HG02642 (cell line): ENCODE results near the gene CNOT9.
"Not testable (repeated sequence)": the region's sequence is repeated elsewhere in the genome, so short reads cannot be mapped to it uniquely, and the experiment has no call there.

Experiments used
- ATAC-seq: cut with Tn5 transposase; IDR thresholded peaks from one replicate; pipeline ENCODE4 v1.9.1; 2021; ENCODE audit warnings: mild to moderate bottlenecking; ENCODE audit not compliant: unreplicated experiment, poor library complexity

CNOT9 gene, protein sequence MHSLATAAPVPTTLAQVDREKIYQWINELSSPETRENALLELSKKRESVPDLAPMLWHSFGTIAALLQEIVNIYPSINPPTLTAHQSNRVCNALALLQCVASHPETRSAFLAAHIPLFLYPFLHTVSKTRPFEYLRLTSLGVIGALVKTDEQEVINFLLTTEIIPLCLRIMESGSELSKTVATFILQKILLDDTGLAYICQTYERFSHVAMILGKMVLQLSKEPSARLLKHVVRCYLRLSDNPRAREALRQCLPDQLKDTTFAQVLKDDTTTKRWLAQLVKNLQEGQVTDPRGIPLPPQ

GRCh38 chr2:218568190-218569037 is at the start of gene CNOT9, which contains the start of gene USP37:
TSS of gene CNOT9 (plus strand) at chr2:218568839. CDS start at chr2:218568955, 116 bp downstream.
TSS of gene USP37 (minus strand) at chr2:218568351. CDS start at chr2:218558653, 9,698 bp downstream.
- ATAC-seq, result peak; percentile 87

DNA sequence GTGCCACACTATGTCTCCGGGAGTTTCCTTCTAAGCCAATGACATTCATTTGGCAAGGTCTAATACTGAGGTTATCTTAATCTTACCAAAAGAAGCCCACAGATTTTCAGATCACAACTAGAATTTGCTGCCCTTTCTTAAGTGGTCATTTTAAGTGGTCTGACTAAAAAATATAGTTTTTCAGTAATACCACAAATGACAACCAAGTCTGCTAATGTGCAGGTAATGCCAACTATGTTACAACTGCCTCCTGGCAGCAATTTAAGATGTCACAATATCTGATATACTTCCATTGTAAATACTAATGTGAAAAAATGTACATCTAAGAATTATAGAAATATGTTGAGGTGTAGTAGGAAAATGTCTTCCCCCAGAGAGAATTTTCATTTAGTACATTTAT is 49.8 kb upstream of the CNOT9 start:
- ATAC-seq, result no peak

DNA sequence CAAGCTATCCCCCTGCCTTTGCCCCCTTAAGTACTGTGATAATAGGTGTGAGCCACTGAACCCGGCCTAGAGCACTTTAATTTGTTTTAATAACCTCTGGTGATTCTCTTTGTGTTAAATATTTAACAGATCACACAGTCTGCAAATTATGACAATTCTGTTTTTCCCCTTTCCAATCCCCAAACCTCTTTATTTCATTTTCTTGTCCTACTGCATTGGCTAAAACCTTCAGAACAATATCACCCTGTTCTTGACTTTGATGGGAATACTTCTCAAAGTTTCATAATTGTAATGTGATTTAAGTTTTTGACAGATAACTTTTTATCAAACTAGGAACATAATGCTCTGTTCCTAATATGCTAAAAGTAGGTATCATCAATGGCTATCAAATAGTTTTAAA is 45.0 kb upstream of the CNOT9 start:
- ATAC-seq, result no peak

GRCh38 chr2:218528409-218528808 is 40.2 kb upstream of the CNOT9 start:
- not testable (repeated sequence) for ATAC-seq

- no peak for ATAC-seq
Measured at GRCh38 chr2:218529990-218530389, 38.6 kb upstream of the CNOT9 start.

DNA sequence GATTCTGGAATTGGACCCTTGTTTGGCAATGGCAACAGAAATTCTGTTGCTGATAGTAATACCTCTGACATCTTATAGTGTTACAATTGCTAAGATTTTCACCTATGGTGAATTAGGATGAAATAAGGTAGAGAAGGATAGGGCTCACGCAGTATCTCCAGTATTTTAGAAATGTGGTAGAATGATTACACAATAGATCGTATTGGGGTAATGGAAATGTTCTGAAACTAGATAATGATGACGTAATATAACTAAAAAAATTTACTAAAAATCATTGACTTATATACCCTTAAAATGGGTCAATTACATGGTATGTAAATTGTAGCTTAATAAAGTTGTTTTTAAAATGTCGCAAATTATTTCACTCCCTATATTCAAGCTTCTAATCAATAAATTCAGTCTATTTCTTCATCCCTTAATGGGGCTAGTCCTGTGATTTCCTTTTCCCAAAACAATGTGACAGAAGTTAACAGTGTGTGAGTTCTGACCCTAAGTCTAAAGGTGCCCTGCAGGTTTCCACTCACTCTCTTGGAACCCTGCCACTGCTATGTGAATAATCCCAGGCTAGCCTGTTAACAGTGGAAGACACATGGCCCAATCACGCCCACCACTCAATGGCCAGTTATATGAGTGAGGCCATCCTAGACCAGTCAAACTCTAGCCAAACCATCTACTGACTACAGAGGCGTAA is 31.7 kb upstream of the CNOT9 start:
- no peak for ATAC-seq

- ATAC-seq, result no peak
Measured at GRCh38 chr2:218540015-218540414, 28.6 kb upstream of the CNOT9 start.

- no peak for ATAC-seq
Measured at GRCh38 chr2:218546012-218546411, 22.6 kb upstream of the CNOT9 start.

- ATAC-seq, result no peak
Measured at GRCh38 chr2:218547511-218547910, 21.1 kb upstream of the CNOT9 start.

DNA sequence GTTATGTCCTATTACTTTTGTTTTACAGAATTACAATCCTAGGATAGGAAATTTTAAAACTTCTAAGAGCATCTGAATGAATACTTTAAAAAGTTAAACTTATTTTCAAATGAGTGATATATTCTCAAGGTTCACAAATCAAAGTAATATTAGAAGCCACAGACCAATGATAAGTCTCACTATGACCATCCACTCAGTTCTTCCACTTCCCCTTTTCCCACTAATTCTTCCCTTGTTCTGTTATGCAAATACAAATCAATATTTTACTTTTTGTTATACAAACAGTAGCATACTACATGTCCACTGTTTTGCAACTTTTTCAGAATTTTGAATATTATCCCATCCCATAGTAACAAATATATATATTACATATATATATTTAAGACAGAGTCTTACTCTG is 20.7 kb upstream of the CNOT9 start:
- ATAC-seq, result no peak

GRCh38 chr2:218554225-218554624 is 14.4 kb upstream of the CNOT9 start:
- not testable (repeated sequence) for ATAC-seq

- ATAC-seq, result no peak
Measured at GRCh38 chr2:218555527-218555926, 13.1 kb upstream of the CNOT9 start.

DNA sequence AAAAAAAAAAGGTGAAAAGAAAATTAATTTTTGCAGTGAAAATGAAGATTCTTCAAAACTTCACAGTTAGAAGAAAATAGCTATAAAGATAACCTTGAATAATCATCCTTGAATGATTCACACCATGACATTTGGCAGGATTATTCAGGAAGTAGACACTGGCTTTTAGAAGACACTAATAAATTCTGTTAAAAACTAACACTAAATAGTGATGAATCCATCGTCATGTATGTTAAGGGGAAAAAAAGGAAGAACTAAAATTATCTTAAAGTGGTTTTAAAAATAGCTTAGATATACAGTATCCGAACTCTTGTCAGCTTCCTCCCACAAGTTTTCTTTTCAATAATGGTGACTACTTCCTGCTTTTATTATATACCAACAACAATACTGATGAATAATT is 10.7 kb upstream of the CNOT9 start:
- ATAC-seq, result no peak

DNA sequence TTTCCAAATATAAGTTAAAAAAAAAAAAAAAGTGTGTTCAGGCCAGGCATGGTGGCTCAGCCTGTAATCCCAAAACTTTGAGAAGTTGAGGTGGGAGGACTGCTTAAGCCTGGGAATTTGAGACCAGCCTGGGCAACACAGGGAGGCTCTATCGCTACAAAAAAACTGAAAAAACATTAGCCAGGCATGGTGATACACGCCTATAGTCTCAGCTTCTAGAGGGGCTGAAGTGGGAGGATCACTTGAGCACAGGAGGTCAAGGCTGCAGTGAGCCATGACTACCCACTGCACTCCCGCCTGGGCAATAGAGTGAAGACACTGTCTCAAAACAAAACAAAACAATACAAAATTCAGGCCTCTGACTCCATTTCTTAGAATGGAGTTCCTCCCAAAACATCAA is 9.7 kb upstream of the CNOT9 start:
- no peak for ATAC-seq

GRCh38 chr2:218564056-218564455 is 4.6 kb upstream of the CNOT9 start:
- no peak for ATAC-seq

DNA sequence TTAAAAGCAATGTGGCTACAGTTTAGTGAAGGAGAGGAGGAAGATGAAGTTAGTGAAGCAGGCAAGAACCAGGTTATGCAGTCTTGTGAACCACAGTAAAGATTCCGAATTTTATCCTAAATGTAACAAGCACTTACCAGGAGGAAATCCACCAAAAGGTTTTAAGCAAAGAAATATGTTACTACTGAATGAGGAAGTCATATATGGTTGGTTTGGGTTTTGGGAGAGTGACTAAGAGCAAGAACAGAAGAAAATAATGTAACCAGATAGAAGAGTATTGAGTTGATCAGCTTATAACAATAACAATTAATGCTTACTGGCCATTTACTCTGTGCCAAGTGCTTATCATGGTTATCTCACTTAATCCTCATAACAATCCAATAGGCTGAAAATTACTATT is 2.3 kb upstream of the CNOT9 start:
- ATAC-seq, result no peak

DNA sequence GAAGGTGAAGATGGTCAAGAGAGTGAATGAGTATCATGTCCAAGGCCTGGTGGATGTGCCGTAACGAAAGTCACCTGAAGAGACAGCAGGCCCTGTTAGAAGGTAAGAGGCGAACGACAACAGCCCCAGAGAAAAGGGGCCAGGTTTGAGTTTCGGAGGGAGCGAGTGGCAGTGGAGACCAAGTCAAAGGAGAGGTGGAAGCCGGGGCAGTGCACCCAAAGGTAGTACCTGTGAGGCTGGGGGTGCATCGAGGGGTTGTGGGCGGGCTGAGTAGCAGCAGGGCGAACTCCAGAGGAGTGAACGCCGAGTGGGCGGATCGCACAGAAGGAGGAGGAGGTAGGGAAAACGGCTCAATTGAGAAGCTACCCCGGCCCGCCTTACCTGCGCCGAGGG is 846 bp upstream of the CNOT9 start:
- peak; percentile 50 for ATAC-seq

GRCh38 chr2:218569038-218569431 is 396 bp downstream of the CNOT9 start:
- peak; percentile 34 for ATAC-seq

GRCh38 chr2:218569661-218570500 is 1.2 kb downstream of the CNOT9 start:
- no peak for ATAC-seq

- no peak for ATAC-seq
Measured at GRCh38 chr2:218570850-218571249, 2.2 kb downstream of the CNOT9 start.
